Activated T-helper 1 cell treated with anti-CD3 and anti-CD28 coated beads, Interleukin-12 subunit alpha, Interleukin-12 subunit beta, Interleukin-2, Interleukin-4 antibody, amounts not matched to agents 30 ng/mL and 10 ng/mL and 1 ng/mL, durations not matched to agents 14 hours and 24 hours and 36 hours (primary cell): ENCODE measurements around the gene CACNA1C. TPM values are rescaled to one million over a fixed set of nuclear protein-coding genes. Genes with fewer than 3 reads are reported as not detected.
"Not testable (repeated sequence)": the region's sequence is repeated elsewhere in the genome, so short reads cannot be mapped to it uniquely, and the experiment has no call there.

Experiments
- DNase-seq: peaks from one replicate; pipeline ENCODE4 v3.0.0; 2021; ENCODE audit warnings: low spot score
- H3K27ac Mint-ChIP-seq: one replicate; pipeline ENCODE4 v1.8.0; 2021; ENCODE audit warnings: mild to moderate bottlenecking, mixed read lengths
- H3K27me3 Mint-ChIP-seq: one replicate; pipeline ENCODE4 v1.8.0; 2022; ENCODE audit warnings: mild to moderate bottlenecking, moderate library complexity, mixed read lengths; ENCODE audit not compliant: insufficient read depth
- H3K36me3 Mint-ChIP-seq: one replicate; pipeline ENCODE4 v1.8.0; 2021; ENCODE audit warnings: low read depth, mixed read lengths
- H3K4me1 Mint-ChIP-seq: one replicate; pipeline ENCODE4 v1.8.0; 2021; ENCODE audit warnings: low read depth, mixed read lengths
- H3K4me3 Mint-ChIP-seq: one replicate; pipeline ENCODE4 v1.8.0; 2021; ENCODE audit warnings: mild to moderate bottlenecking, moderate library complexity, mixed read lengths
- H3K9me3 Mint-ChIP-seq: one replicate; pipeline ENCODE4 v1.8.0; 2021; ENCODE audit warnings: mixed read lengths
- intact Hi-C: fragments of 100-400 bp; cut with micrococcal nuclease; formaldehyde crosslinking; loops from one replicate; pipeline ENCODE4 v1.15.1; 2024
- total RNA-seq: library from RNA; stranded (reverse); gene quantifications from 2 replicates; pipeline ENCODE4 v1.2.3, GENCODE V29; 2022

CACNA1C gene
- total RNA-seq, 1 donor from 2014 or later, result 0.18 TPM

GRCh38 chr12:2094597-2094996 is 41.8 kb downstream of the CACNA1C start:
- H3K4me1 Mint-ChIP-seq, result peaks cover 6% of the 10 kb centered on the region
- intact Hi-C loops, result no loop called here

GRCh38 chr12:2095878-2096277 is 43.1 kb downstream of the CACNA1C start:
- Mint-ChIP-seq H3K36me3 (no peaks in the 10 kb centered on the region), H3K4me1 (peaks cover 6% of the 10 kb centered on the region), H3K27me3 (peaks cover 3% of the 10 kb centered on the region), H3K4me3 (no peak overlapping the region), H3K9me3 (no peaks in the 10 kb centered on the region), H3K27ac (no peak overlapping the region)
- no peak for DNase-seq
- intact Hi-C loops, result no loop called here

More at GRCh38 chr12:2094597-2094996, 41.8 kb downstream of the CACNA1C start:
- Mint-ChIP-seq H3K4me3 (no peak overlapping the region), H3K27ac (no peak overlapping the region), H3K27me3 (peaks cover 3% of the 10 kb centered on the region), H3K36me3 (no peaks in the 10 kb centered on the region), H3K9me3 (no peaks in the 10 kb centered on the region)
- DNase-seq, result no peak

GRCh38 chr12:2097617-2098016 is 44.8 kb downstream of the CACNA1C start:
- peaks cover 6% of the 10 kb centered on the region for H3K4me1 Mint-ChIP-seq
- intact Hi-C loops, result no loop called here
- no peak overlapping the region for H3K4me3 Mint-ChIP-seq
- no peak for DNase-seq
- no peaks in the 10 kb centered on the region for H3K36me3 Mint-ChIP-seq
- no peaks in the 10 kb centered on the region for H3K27me3 Mint-ChIP-seq
- H3K9me3 Mint-ChIP-seq, result no peaks in the 10 kb centered on the region
- H3K27ac Mint-ChIP-seq, result no peak overlapping the region

- no peaks in the 10 kb centered on the region for H3K9me3 Mint-ChIP-seq
- H3K27ac Mint-ChIP-seq, result no peak overlapping the region
- H3K36me3 Mint-ChIP-seq, result peaks cover 2% of the 10 kb centered on the region
- intact Hi-C loops, result no loop called here
- H3K27me3 Mint-ChIP-seq, result no peaks in the 10 kb centered on the region
- H3K4me3 Mint-ChIP-seq, result no peak overlapping the region
- peaks cover 6% of the 10 kb centered on the region for H3K4me1 Mint-ChIP-seq
- no peak for DNase-seq
These were observed 46.1 kb downstream of the CACNA1C start for GRCh38 chr12:2098852-2099251.

GRCh38 chr12:2099595-2099994 is 46.8 kb downstream of the CACNA1C start:
- DNase-seq, result no peak
- Mint-ChIP-seq H3K9me3 (no peaks in the 10 kb centered on the region), H3K27me3 (no peaks in the 10 kb centered on the region), H3K27ac (no peak overlapping the region), H3K36me3 (peaks cover 2% of the 10 kb centered on the region), H3K4me1 (peaks cover 1% of the 10 kb centered on the region), H3K4me3 (no peak overlapping the region)
- intact Hi-C loops, result no loop called here

GRCh38 chr12:2101359-2101758 is 48.6 kb downstream of the CACNA1C start:
- no peaks in the 10 kb centered on the region for H3K27me3 Mint-ChIP-seq
- no peak for DNase-seq
- intact Hi-C loops, result no loop called here
- no peaks in the 10 kb centered on the region for H3K4me1 Mint-ChIP-seq
- no peaks in the 10 kb centered on the region for H3K9me3 Mint-ChIP-seq
- H3K27ac Mint-ChIP-seq, result no peak overlapping the region
- H3K36me3 Mint-ChIP-seq, result peaks cover 2% of the 10 kb centered on the region
- H3K4me3 Mint-ChIP-seq, result no peak overlapping the region

GRCh38 chr12:2101771-2102170 is 49.0 kb downstream of the CACNA1C start:
- DNase-seq, result no peak
- Mint-ChIP-seq H3K4me1 (no peaks in the 10 kb centered on the region), H3K27ac (no peak overlapping the region), H3K36me3 (peaks cover 2% of the 10 kb centered on the region), H3K27me3 (no peaks in the 10 kb centered on the region), H3K9me3 (no peaks in the 10 kb centered on the region), H3K4me3 (no peak overlapping the region)
- intact Hi-C loops, result no loop called here

- H3K4me3 Mint-ChIP-seq, H3K27ac Mint-ChIP-seq, DNase-seq, H3K9me3 Mint-ChIP-seq, H3K36me3 Mint-ChIP-seq, H3K4me1 Mint-ChIP-seq, H3K27me3 Mint-ChIP-seq, intact Hi-C loops: not testable (repeated sequence)
These were observed 49.9 kb downstream of the CACNA1C start for GRCh38 chr12:2102736-2103135.

GRCh38 chr12:2105387-2105786 is 52.6 kb downstream of the CACNA1C start:
- H3K9me3 Mint-ChIP-seq, H3K36me3 Mint-ChIP-seq, H3K4me1 Mint-ChIP-seq, DNase-seq, intact Hi-C loops, H3K4me3 Mint-ChIP-seq, H3K27me3 Mint-ChIP-seq, H3K27ac Mint-ChIP-seq: not testable (repeated sequence)

GRCh38 chr12:2108166-2108565 is 55.4 kb downstream of the CACNA1C start:
- intact Hi-C loops, result no loop called here
- Mint-ChIP-seq H3K27ac (no peak overlapping the region), H3K4me1 (no peaks in the 10 kb centered on the region), H3K9me3 (no peaks in the 10 kb centered on the region), H3K4me3 (no peak overlapping the region), H3K27me3 (no peaks in the 10 kb centered on the region), H3K36me3 (peaks cover 2% of the 10 kb centered on the region)
- no peak for DNase-seq

- DNase-seq, result no peak
- Mint-ChIP-seq H3K27ac (no peak overlapping the region), H3K4me1 (no peaks in the 10 kb centered on the region), H3K27me3 (no peaks in the 10 kb centered on the region), H3K36me3 (no peaks in the 10 kb centered on the region), H3K4me3 (no peak overlapping the region), H3K9me3 (no peaks in the 10 kb centered on the region)
- intact Hi-C loops, result no loop called here
These were observed 56.3 kb downstream of the CACNA1C start for GRCh38 chr12:2108975-2109671.

GRCh38 chr12:2110127-2110526 is 57.3 kb downstream of the CACNA1C start:
- no peaks in the 10 kb centered on the region for H3K4me1 Mint-ChIP-seq
- intact Hi-C loops, result no loop called here
- no peak for DNase-seq
- H3K36me3 Mint-ChIP-seq, result no peaks in the 10 kb centered on the region
- H3K4me3 Mint-ChIP-seq, result no peak overlapping the region
- no peaks in the 10 kb centered on the region for H3K27me3 Mint-ChIP-seq
- no peaks in the 10 kb centered on the region for H3K9me3 Mint-ChIP-seq
- H3K27ac Mint-ChIP-seq, result no peak overlapping the region

GRCh38 chr12:2110849-2111566 is 58.2 kb downstream of the CACNA1C start:
- Mint-ChIP-seq H3K4me1 (no peaks in the 10 kb centered on the region), H3K36me3 (no peaks in the 10 kb centered on the region), H3K27me3 (no peaks in the 10 kb centered on the region), H3K4me3 (no peak overlapping the region), H3K9me3 (no peaks in the 10 kb centered on the region), H3K27ac (no peak overlapping the region)
- intact Hi-C loops, result no loop called here
- no peak for DNase-seq
